PFSK-1 (cell line): ENCODE data around the gene DNAJB1.

Source experiments
- POLR2AphosphoS5 ChIP-seq: IDR thresholded peaks from 2 replicates; pipeline ENCODE4 v1.6.1; 2012; ENCODE audit warnings: low read depth, mild to moderate bottlenecking, control low read depth, low read length, moderate library complexity
- SIN3A ChIP-seq: IDR thresholded peaks from 2 replicates; pipeline ENCODE4 v1.6.1; 2012; ENCODE audit warnings: mild to moderate bottlenecking, low read length, moderate library complexity, borderline replicate concordance; ENCODE audit not compliant: insufficient read depth
- TAF1 ChIP-seq: IDR thresholded peaks from 2 replicates; pipeline ENCODE4 v1.6.1; 2012; ENCODE audit warnings: low read length, control low read depth, borderline replicate concordance; ENCODE audit not compliant: insufficient read depth

- TF ChIP-seq SIN3A (no peak), TAF1 (no peak), POLR2AphosphoS5 (no peak)
Measured at GRCh38 chr19:14471436-14472187, 46.6 kb downstream of the DNAJB1 start.
